NCI-H187 (cell line): Measurements from ENCODE around the gene SEC23A.

Source experiments
- DNase-seq, 2 experiments: peaks; one replicate each; lab custom pipeline; 2025; lab: John Stamatoyannopoulos, UW

SEC23A gene

DNA sequence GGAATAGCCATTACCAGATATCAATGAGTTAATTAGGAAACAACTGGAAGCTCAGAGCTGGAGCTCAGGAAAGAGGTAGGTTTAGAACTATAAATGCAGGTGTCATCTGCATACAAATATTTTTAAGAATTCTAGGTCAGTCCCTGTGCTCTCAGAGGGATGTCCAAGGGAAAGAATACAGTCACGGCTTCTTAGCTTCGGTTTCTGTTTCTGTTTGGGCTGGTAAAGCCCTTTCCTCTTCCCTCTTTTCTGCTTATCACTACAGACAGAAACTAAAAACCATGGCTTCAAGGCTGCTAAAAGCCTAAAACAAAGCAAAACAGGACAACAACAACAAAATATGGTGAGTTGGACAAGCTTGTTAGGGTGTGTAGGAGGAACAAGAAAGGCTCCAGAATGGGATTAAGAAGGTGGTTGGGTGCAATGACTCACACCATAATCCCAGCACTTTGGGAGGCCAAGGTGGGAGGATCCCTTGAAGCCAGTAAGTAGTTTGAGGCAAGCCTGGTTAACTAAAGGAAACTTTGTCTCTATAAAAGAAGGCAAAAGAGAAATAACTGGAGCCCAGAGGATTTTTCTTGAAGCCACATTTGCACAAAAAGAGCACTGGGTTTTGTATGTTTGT is 113.0 kb downstream of the SEC23A start:
- DNase-seq, result no peak

DNA sequence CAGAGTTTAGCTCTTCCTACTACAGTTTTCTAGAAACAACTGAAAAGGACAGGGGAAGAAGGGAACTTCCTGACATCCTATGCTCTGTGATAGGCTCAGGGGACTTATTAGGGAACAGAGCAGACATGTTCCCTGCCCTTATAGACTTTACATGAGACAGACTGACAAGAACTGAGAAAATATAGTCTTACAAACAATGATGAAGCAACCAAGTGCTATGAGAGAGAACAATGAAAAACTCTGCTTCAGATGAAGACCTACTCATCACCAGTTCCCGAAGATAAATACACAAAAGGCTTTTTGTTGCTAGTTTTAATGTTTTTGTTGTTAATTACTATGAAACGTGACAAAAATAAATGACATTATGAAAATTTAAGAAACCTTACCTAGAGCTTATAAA is 115.3 kb downstream of the SEC23A start:
- DNase-seq, result no peak

DNA sequence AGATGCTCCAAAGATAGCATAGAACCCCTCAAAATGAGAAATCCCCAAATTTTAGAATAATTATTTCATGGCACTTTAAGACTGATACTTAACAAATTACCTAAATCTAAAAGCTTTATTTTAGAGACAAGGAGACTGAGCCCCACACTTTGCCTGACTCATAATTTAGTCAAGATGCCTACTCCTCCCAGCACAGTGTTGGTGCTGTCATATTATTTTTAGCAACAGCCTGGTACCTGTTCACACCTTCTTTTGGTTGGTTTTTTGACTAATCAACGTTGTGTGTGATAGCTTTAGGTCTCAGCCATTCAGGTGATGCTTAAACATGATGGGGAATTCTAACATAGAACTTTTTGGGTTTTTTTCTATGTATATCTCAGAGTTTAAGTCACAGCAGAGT is 120.2 kb downstream of the SEC23A start:
- no peak for DNase-seq

DNA sequence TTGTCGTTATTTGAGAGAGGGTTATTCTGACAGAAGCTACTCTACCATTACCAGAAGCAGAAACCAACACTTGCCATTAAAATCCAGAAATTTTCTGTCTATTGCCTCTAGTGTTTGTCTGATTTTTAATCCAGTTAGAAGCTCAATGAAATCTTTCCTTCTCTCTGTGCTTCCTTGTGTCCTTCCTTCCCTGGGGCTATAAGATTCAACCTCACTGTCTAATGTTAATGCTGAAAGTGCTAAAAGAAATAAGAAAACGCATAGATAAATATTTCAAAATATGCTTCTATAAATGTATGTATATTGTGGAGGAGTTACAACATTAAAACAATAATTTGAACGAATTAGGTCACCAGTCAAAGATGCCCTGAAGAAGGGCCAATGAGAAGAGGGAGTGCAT is 120.8 kb downstream of the SEC23A start:
- DNase-seq, result no peak
